GM11168 (cell line): ENCODE results near the gene ALKBH4.
"Not testable (repeated sequence)": the region's sequence is repeated elsewhere in the genome, so short reads cannot be mapped to it uniquely, and the experiment has no call there.

Experiments
- in situ Hi-C: fragments of 300-500 bp; cut with MboI; formaldehyde crosslinking; loops from one replicate; pipeline ENCODE4 v1.12.0; 2022; ENCODE audit warnings: low sequenced_read_pairs; ENCODE audit not compliant: unreplicated experiment

The ALKBH4 gene

GRCh38 chr7:102464577-102465280 lies at the start of gene ALKBH4, which contains the start of gene LRWD1:
Gene ALKBH4 (minus strand): TSS chr7:102464863. CDS start chr7:102464836, 27 bp downstream.
Gene LRWD1 (plus strand): TSS chr7:102464984. CDS start chr7:102465081, 97 bp downstream.
- in situ Hi-C loops: loop anchor here (5.0 kb wide), 1 partner anchor 57 kb away; no protein-coding TSS in a partner anchor

- in situ Hi-C loops: loop anchor here (25.0 kb wide), 1 partner anchor 100 kb away; the partner anchor contains the start of gene RASA4
These were observed 48.1 kb upstream of the ALKBH4 start for GRCh38 chr7:102512642-102513221.

- in situ Hi-C loops: loop anchor here (25.0 kb wide), 1 partner anchor 100 kb away; the partner anchor contains the start of gene RASA4
These were observed 47.3 kb upstream of the ALKBH4 start for GRCh38 chr7:102511860-102512522.

GRCh38 chr7:102510575-102510974 lies 45.9 kb upstream of the ALKBH4 start:
- in situ Hi-C loops: loop anchor here (25.0 kb wide), 1 partner anchor 102 kb away; the partner anchor contains the start of gene RASA4

- in situ Hi-C loops: loop anchor here (25.0 kb wide), 1 partner anchor 105 kb away; the partner anchor contains the start of gene RASA4
These were observed 42.9 kb upstream of the ALKBH4 start for GRCh38 chr7:102507410-102508088.

- in situ Hi-C loops: loop anchor here (25.0 kb wide), 1 partner anchor 107 kb away; the partner anchor contains the start of gene RASA4
These were observed 40.9 kb upstream of the ALKBH4 start for GRCh38 chr7:102505298-102506185.

GRCh38 chr7:102503141-102503540 lies 38.5 kb upstream of the ALKBH4 start:
- in situ Hi-C loops: loop anchor here (25.0 kb wide), 1 partner anchor 109 kb away; the partner anchor contains the start of gene RASA4

GRCh38 chr7:102498321-102498720 lies 33.7 kb upstream of the ALKBH4 start:
- in situ Hi-C loops: not testable (repeated sequence)

GRCh38 chr7:102497308-102497707 lies 32.6 kb upstream of the ALKBH4 start:
- in situ Hi-C loops: not testable (repeated sequence)

GRCh38 chr7:102496861-102497260 lies 32.2 kb upstream of the ALKBH4 start:
- in situ Hi-C loops: not testable (repeated sequence)

GRCh38 chr7:102494473-102495149 lies 29.9 kb upstream of the ALKBH4 start:
- in situ Hi-C loops: not testable (repeated sequence)

- in situ Hi-C loops: not testable (repeated sequence)
These were observed 29.4 kb upstream of the ALKBH4 start for GRCh38 chr7:102494026-102494425.

GRCh38 chr7:102493220-102493935 lies 28.7 kb upstream of the ALKBH4 start:
- in situ Hi-C loops: not testable (repeated sequence)

- in situ Hi-C loops: not testable (repeated sequence)
These were observed 25.9 kb upstream of the ALKBH4 start for GRCh38 chr7:102490529-102491075.

- in situ Hi-C loops: not testable (repeated sequence)
These were observed 19.7 kb upstream of the ALKBH4 start for GRCh38 chr7:102484317-102484716.

- in situ Hi-C loops: not testable (repeated sequence)
These were observed 17.3 kb upstream of the ALKBH4 start for GRCh38 chr7:102481962-102482361.

GRCh38 chr7:102479982-102480637 lies 15.4 kb upstream of the ALKBH4 start:
- in situ Hi-C loops: not testable (repeated sequence)
